Measurements from ENCODE around the gene HLF.

- TF ChIP-seq CTCF (conservative IDR thresholded peaks at IDR 0.05; ENCODE audit: low read depth, low read length) (no peak), POLR2A (IDR thresholded peaks at IDR 0.05; ENCODE audit: low read depth, low read length) (no peak), CEBPB (IDR thresholded peaks at IDR 0.05; ENCODE audit: low read depth, low read length) (no peak), RCOR1 (IDR thresholded peaks at IDR 0.05; ENCODE audit: insufficient replicate concordance, low read length) (no peak), RAD21 (IDR thresholded peaks at IDR 0.05; ENCODE audit: low read length) (no peak), MAZ (IDR thresholded peaks at IDR 0.05; ENCODE audit: borderline replicate concordance, low read depth, low read length) (no peak), FOS (IDR thresholded peaks at IDR 0.05; ENCODE audit: low read depth, low read length) (no peak), RFX5 (IDR thresholded peaks at IDR 0.05; ENCODE audit: low read depth, low read length) (no peak), MXI1 (IDR thresholded peaks at IDR 0.05; ENCODE audit: borderline replicate concordance, low read depth, low read length) (no peak), CHD1 (IDR thresholded peaks at IDR 0.05; ENCODE audit: low read depth, low read length) (no peak), ELK1 (IDR thresholded peaks at IDR 0.05; ENCODE audit: borderline replicate concordance, low read depth, low read length) (no peak)
- TF ChIP-seq, protein P1, sequence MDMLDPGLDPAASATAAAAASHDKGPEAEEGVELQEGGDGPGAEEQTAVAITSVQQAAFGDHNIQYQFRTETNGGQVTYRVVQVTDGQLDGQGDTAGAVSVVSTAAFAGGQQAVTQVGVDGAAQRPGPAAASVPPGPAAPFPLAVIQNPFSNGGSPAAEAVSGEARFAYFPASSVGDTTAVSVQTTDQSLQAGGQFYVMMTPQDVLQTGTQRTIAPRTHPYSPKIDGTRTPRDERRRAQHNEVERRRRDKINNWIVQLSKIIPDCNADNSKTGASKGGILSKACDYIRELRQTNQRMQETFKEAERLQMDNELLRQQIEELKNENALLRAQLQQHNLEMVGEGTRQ (IDR thresholded peaks at IDR 0.05; ENCODE audit: low read depth, low read length) = no peak
Observed at GRCh38 chr17:55318081-55318480, 53.3 kb downstream of the HLF start.

Data from IMR-90 (cell line).